ENCODE measurements around the gene AIPL1.

DNA sequence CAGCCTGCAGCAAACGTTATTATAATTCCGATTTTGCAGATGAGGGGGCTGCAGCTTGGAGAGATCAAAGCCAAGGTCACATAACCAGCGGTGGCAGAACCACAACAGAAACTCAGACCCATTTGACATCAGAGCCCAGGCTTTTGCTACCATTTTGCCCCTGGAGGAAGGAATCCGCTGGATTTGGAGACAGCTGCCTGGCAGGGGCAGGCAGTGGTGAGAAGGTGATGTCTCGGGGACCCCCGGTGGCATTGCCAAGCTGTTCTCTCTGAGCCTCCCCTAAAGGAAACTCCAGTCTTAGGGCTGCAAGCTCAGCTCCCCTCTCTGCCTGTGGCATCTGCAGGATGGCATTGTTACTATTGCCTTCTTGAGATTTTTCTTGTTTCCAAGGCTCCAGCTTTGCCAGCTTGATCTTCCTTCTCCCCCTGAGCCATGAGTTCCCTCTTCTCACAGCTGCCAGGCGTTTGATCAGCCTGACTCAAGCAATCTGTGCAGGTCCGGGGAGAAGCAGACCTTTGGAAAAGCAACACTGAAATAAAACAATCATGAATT, 40.8 kb downstream of the AIPL1 start:
- TF ChIP-seq, protein P1, sequence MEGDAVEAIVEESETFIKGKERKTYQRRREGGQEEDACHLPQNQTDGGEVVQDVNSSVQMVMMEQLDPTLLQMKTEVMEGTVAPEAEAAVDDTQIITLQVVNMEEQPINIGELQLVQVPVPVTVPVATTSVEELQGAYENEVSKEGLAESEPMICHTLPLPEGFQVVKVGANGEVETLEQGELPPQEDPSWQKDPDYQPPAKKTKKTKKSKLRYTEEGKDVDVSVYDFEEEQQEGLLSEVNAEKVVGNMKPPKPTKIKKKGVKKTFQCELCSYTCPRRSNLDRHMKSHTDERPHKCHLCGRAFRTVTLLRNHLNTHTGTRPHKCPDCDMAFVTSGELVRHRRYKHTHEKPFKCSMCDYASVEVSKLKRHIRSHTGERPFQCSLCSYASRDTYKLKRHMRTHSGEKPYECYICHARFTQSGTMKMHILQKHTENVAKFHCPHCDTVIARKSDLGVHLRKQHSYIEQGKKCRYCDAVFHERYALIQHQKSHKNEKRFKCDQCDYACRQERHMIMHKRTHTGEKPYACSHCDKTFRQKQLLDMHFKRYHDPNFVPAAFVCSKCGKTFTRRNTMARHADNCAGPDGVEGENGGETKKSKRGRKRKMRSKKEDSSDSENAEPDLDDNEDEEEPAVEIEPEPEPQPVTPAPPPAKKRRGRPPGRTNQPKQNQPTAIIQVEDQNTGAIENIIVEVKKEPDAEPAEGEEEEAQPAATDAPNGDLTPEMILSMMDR (conservative IDR thresholded peaks at IDR 0.05; ENCODE audit: low read depth, low read length), result no peak
- TF ChIP-seq POLR2A (IDR thresholded peaks at IDR 0.05; ENCODE audit: low read depth, low read length) (no peak), RCOR1 (IDR thresholded peaks at IDR 0.05; ENCODE audit: insufficient replicate concordance, low read length) (no peak), MXI1 (IDR thresholded peaks at IDR 0.05; ENCODE audit: borderline replicate concordance, low read depth, low read length) (no peak), FOS (IDR thresholded peaks at IDR 0.05; ENCODE audit: low read depth, low read length) (no peak), RAD21 (IDR thresholded peaks at IDR 0.05; ENCODE audit: low read length) (no peak), MAFK (IDR thresholded peaks at IDR 0.05; ENCODE audit: low read depth, low read length) (no peak), BHLHE40 (IDR thresholded peaks at IDR 0.05; ENCODE audit: low read depth, low read length) (no peak), CEBPB (IDR thresholded peaks at IDR 0.05; ENCODE audit: low read depth, low read length) (no peak), CHD1 (IDR thresholded peaks at IDR 0.05; ENCODE audit: low read depth, low read length) (no peak), SMC3 (IDR thresholded peaks at IDR 0.05; ENCODE audit: low read depth, low read length) (no peak), NFE2L2 (IDR thresholded peaks at IDR 0.05; ENCODE audit: low read depth, low read length) (no peak), RFX5 (IDR thresholded peaks at IDR 0.05; ENCODE audit: low read depth, low read length) (no peak)
- TF ChIP-seq, protein P2, sequence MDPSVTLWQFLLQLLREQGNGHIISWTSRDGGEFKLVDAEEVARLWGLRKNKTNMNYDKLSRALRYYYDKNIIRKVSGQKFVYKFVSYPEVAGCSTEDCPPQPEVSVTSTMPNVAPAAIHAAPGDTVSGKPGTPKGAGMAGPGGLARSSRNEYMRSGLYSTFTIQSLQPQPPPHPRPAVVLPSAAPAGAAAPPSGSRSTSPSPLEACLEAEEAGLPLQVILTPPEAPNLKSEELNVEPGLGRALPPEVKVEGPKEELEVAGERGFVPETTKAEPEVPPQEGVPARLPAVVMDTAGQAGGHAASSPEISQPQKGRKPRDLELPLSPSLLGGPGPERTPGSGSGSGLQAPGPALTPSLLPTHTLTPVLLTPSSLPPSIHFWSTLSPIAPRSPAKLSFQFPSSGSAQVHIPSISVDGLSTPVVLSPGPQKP (IDR thresholded peaks at IDR 0.05; ENCODE audit: borderline replicate concordance, low read depth, low read length), result no peak
